IPS-20b (cell line): ENCODE data around the gene KLHL25.

Experiments used
- H3K27ac ChIP-seq: one replicate; pipeline ENCODE4 v1.5.1; 2013; ENCODE audit warnings: low read length
- H3K27me3 ChIP-seq: 2 replicates; pipeline ENCODE4 v1.6.1; 2013; ENCODE audit warnings: mild to moderate bottlenecking, low read length, inconsistent platforms; ENCODE audit not compliant: insufficient read depth
- H3K36me3 ChIP-seq: 2 replicates; pipeline ENCODE4 v1.6.1; 2013; ENCODE audit warnings: low read depth, mild to moderate bottlenecking, inconsistent platforms, low read length, moderate library complexity; ENCODE audit not compliant: insufficient read depth
- H3K4me1 ChIP-seq: 2 replicates; pipeline ENCODE4 v1.6.1; 2013; ENCODE audit warnings: mild to moderate bottlenecking, control low read depth, inconsistent platforms, low read length, moderate library complexity; ENCODE audit not compliant: insufficient read depth
- H3K4me3 ChIP-seq: 2 replicates; pipeline ENCODE4 v1.5.1; 2013; ENCODE audit warnings: mild to moderate bottlenecking, low read length, inconsistent platforms
- H3K9ac ChIP-seq: 2 replicates; pipeline ENCODE4 v1.6.1; 2013; ENCODE audit warnings: low read depth, mild to moderate bottlenecking, inconsistent platforms, low read length, moderate library complexity
- H3K9me3 ChIP-seq: 2 replicates; pipeline ENCODE4 v1.6.1; 2013; ENCODE audit warnings: mild to moderate bottlenecking, low read depth, low read length, inconsistent platforms; ENCODE audit not compliant: insufficient read depth

The KLHL25 gene

DNA sequence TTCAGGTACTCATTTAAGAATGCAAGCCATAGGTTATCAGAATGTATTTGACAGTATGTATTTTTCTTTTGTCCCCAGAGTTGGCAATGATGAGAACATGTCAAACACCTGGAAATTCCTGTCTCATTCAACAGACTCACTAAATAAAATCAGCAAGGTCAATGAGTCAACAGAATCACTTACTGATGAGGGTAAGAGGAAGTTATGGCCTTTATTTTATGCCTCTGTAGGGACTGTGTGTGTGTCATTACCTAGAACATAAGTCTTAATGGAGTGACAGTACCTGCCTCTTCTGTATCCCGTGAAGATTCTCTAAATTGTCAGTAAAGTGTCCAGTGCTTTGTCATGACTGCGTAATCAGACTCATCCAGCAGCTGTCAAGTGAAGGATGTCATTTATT lies 77.5 kb downstream of the KLHL25 start:
- Histone ChIP-seq H3K4me1 (peaks cover 5% of the 10 kb centered on the region; the same call in 1 of the 2 replicates), H3K27ac (no peak overlapping the region), H3K9me3 (no peaks in the 10 kb centered on the region), H3K36me3 (peaks cover 64% of the 10 kb centered on the region), H3K27me3 (no peaks in the 10 kb centered on the region), H3K4me3 (no peak overlapping the region), H3K9ac (no peak overlapping the region)

DNA sequence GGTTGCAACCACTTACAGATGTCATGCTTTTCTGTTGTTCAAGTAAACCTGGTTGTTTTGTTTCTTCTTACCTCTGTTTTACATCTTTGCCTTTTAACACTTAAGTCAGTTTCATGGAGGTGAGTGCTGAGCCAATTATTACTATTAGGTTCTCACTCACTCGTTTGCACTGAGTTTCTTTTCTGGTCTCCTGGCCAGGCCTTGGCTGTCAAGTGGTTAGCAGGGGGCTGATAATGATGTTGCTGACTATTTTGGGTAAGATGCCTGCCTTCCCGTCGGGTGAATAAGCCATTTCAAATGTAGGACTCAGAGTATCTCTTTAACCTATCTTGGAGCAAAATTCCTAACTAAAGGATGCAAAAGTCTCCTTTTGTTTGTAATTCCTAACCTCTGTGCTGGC lies 78.5 kb downstream of the KLHL25 start:
- no peak overlapping the region for H3K27ac ChIP-seq
- no peak overlapping the region for H3K9ac ChIP-seq
- H3K9me3 ChIP-seq: no peaks in the 10 kb centered on the region
- peaks cover 5% of the 10 kb centered on the region; the same call in 1 of the 2 replicates for H3K4me1 ChIP-seq
- H3K27me3 ChIP-seq: no peaks in the 10 kb centered on the region
- H3K36me3 ChIP-seq: peaks cover 64% of the 10 kb centered on the region
- H3K4me3 ChIP-seq: no peak overlapping the region

DNA sequence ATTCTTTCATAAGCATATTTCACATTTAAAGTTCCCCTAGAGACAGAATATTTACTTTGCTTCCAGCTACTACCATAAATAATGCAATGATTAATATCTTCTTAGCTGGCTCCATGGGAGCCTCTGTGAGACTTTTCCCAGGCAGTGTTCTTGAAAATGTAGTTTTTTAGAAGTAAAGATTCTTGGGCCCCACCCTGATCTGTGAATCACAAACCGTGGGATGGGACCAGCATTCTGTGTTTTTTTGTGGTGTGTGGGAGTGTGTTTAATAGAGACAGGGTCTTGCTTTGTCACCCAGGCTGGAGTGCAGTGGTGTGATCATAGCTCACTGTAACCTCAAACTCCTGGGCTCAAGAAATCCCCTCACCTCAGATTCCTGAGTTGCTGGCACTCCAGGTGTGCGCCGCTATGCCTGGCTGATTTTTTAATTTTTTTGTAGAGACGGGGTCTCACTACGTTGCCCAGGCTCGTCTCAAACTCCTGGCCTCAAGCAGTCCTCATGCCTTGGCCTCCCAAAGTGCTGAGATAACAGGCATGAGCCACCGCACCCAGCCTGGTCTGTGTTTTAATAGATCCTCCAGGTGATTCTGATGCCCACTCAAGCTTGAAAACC lies 83.0 kb downstream of the KLHL25 start:
- Histone ChIP-seq H3K9me3 (no peaks in the 10 kb centered on the region), H3K27me3 (no peaks in the 10 kb centered on the region), H3K27ac (no peak overlapping the region), H3K4me3 (no peak overlapping the region), H3K36me3 (peaks cover 36% of the 10 kb centered on the region), H3K4me1 (peaks cover 5% of the 10 kb centered on the region; the same call in 1 of the 2 replicates), H3K9ac (no peak overlapping the region)

DNA sequence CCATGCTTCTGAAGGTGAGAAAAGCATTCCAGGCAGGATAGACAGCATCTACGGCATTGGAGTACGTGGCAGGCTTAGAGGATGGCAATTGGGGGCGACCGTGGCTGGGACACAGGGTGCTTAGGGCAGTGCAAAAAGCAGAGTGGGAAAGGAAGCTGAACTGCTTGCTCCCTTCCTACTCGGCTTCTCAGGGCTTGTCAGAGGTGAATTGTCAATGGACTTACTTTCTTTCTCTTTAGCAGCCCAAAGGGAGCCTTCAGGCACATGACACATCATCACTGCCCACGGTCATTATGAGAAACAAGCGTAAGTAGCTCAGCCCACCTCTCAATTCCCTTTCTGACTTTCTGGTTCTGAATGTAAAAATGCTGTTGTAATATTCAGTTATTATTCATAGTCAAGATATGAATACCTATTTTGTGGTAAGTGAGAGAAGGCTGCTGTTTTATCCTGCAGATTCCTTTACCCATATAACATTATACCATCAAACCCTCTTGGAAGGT lies 84.3 kb downstream of the KLHL25 start:
- H3K36me3 ChIP-seq: peaks cover 25% of the 10 kb centered on the region
- no peaks in the 10 kb centered on the region for H3K9me3 ChIP-seq
- no peak overlapping the region for H3K27ac ChIP-seq
- H3K4me3 ChIP-seq: no peak overlapping the region
- no peak overlapping the region for H3K9ac ChIP-seq
- no peaks in the 10 kb centered on the region for H3K27me3 ChIP-seq
- no peaks in the 10 kb centered on the region for H3K4me1 ChIP-seq
